Measurements from ENCODE around the gene EEF1AKMT1.
"Not testable (repeated sequence)": the region's sequence is repeated elsewhere in the genome, so short reads cannot be mapped to it uniquely, and the experiment has no call there.

The EEF1AKMT1 gene

DNA sequence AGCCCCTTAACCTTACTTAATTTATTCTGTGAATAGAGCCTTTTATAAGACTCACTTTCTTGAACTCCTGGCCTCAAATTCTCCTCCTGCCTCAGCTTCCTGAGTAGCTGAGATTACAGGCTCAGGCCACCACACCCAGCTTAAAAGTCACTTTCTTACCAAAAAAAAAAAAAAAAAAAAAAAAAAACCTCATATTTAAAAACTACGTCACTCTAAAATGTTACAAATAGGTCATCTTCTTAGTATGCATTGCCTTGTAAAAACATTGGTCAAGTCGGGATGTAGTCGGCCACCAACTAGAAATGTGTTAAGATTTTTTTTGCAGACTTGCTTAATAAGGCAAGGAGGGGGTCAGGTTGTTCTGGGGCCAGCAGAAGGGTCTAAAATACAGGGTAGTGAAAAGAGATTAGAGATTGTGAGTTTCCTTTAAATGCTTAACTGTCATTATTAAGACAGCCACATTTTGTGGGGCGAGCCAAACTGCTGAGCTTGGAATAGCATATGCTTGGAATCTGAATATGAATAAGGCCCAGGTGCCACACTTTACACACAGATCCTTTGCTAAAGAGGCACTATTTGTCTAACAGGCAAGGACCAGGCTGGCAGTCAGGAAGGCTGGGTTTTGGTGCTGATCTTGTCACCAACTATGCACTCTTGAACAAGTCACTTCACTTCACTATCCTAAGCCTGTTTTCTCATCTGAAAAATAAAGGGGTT is 86.7 kb downstream of the EEF1AKMT1 start:
- H3K27me3 ChIP-seq (replicated peaks; ENCODE audit: control insufficient read depth, insufficient read depth, low read length): no peaks in the 10 kb centered on the region
- DNase-seq (ENCODE audit: extremely low read depth, insufficient read length): no peak
- H3K4me3 ChIP-seq (replicated peaks; ENCODE audit: low read depth, low read length): no peak overlapping the region
- no peaks in the 10 kb centered on the region for H3K36me3 ChIP-seq (ENCODE audit: control insufficient read depth, insufficient read depth, low read length)
- TF ChIP-seq, protein P1, sequence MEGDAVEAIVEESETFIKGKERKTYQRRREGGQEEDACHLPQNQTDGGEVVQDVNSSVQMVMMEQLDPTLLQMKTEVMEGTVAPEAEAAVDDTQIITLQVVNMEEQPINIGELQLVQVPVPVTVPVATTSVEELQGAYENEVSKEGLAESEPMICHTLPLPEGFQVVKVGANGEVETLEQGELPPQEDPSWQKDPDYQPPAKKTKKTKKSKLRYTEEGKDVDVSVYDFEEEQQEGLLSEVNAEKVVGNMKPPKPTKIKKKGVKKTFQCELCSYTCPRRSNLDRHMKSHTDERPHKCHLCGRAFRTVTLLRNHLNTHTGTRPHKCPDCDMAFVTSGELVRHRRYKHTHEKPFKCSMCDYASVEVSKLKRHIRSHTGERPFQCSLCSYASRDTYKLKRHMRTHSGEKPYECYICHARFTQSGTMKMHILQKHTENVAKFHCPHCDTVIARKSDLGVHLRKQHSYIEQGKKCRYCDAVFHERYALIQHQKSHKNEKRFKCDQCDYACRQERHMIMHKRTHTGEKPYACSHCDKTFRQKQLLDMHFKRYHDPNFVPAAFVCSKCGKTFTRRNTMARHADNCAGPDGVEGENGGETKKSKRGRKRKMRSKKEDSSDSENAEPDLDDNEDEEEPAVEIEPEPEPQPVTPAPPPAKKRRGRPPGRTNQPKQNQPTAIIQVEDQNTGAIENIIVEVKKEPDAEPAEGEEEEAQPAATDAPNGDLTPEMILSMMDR (IDR thresholded peaks at IDR 0.05; ENCODE audit: insufficient read depth, low read length, poor library complexity, severe bottlenecking): no peak

DNA sequence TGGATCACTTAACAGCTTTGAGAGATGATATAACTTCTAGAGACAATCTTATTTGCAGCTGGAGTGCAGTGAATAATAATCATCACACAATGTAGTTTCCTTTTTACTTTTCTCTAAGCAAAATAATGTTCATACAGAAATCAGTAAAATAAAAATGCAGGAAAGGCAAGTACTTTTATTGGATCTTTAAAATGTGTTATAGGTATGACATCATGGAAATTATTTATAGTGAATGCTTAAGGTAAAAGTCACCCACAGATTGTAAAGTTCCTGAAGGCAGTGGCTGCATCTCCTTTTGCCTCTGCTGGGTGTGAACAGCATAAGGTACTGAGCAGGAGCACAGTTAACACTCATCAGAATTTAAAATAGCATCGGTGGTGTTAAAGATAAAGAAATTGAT is 87.6 kb downstream of the EEF1AKMT1 start:
- Histone ChIP-seq H3K27me3 (replicated peaks; ENCODE audit: control insufficient read depth, insufficient read depth, low read length) (no peaks in the 10 kb centered on the region), H3K4me3 (replicated peaks; ENCODE audit: low read depth, low read length) (no peak overlapping the region), H3K36me3 (ENCODE audit: control insufficient read depth, insufficient read depth, low read length) (no peaks in the 10 kb centered on the region)
- TF ChIP-seq, protein P1 (IDR thresholded peaks at IDR 0.05; ENCODE audit: insufficient read depth, low read length, poor library complexity, severe bottlenecking): no peak
- no peak for DNase-seq (ENCODE audit: extremely low read depth, insufficient read length)

DNA sequence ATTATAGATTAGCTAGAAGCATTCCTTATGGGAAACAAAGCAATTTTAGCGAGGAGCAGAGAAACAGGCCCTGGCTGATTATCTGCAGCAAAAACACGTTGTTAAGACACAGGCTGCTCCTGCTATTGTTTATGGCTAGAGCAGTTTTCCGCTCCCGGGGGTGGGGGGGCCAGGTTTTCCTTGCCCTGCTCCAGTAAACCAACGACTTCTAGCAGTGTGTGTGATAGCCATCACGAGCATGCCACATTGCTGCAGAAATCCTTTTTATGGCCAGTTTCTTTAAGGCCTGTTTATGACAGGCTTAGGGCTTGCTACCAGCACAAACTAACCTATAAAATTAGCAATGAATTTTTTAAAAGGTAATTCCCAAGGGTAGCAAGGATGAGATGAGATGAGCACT is 88.7 kb downstream of the EEF1AKMT1 start:
- Histone ChIP-seq H3K4me3 (replicated peaks; ENCODE audit: low read depth, low read length) (no peak overlapping the region), H3K36me3 (ENCODE audit: control insufficient read depth, insufficient read depth, low read length) (no peaks in the 10 kb centered on the region), H3K27me3 (replicated peaks; ENCODE audit: control insufficient read depth, insufficient read depth, low read length) (no peaks in the 10 kb centered on the region)
- TF ChIP-seq, protein P1 (IDR thresholded peaks at IDR 0.05; ENCODE audit: insufficient read depth, low read length, poor library complexity, severe bottlenecking): no peak
- no peak for DNase-seq (ENCODE audit: extremely low read depth, insufficient read length)

DNA sequence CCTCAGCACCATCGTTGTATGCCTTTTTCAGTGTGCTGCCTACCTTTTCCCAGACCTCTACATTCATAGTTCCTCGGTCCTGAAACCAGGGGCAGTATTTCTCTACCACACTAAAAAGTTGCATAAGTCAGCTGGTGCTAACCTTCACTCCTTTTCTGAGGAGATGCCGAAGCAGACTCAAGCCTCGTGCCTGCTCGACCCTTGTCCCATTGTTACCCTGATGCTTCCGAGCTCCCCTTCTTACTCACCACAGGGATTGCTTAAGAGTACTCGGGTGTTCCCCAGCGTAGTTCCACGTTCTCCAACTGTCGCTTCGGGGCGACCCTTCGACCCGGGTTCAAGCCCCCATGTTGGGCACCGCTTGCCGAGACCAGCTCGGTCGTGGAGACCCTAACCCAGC is 89.2 kb downstream of the EEF1AKMT1 start:
- TF ChIP-seq, protein P1 (IDR thresholded peaks at IDR 0.05; ENCODE audit: insufficient read depth, low read length, poor library complexity, severe bottlenecking): no peak
- no peaks in the 10 kb centered on the region for H3K36me3 ChIP-seq (ENCODE audit: control insufficient read depth, insufficient read depth, low read length)
- H3K27me3 ChIP-seq (replicated peaks; ENCODE audit: control insufficient read depth, insufficient read depth, low read length): no peaks in the 10 kb centered on the region
- DNase-seq (ENCODE audit: extremely low read depth, insufficient read length): no peak
- H3K4me3 ChIP-seq (replicated peaks; ENCODE audit: low read depth, low read length): no peak overlapping the region

DNA sequence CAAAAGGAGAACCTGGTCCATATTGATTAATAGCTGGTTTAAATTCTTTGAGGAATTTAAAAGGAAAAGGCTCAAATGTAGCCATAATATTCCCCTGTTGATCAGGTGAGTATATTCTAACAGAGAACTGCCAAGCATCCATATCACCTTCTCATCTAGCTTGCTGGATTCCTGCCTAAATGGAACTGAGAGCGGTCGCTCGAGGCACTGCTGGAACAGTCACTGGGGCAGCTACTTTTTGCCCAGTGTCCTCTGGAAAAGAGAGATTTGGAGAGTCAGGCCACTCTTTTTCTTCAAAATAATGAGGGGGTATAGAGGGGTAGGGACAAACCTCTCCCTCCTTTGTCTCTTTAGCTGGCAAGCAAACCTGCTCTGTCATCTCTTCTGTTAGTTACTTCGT is 89.7 kb downstream of the EEF1AKMT1 start:
- Histone ChIP-seq H3K4me3 (replicated peaks; ENCODE audit: low read depth, low read length) (no peak overlapping the region), H3K36me3 (ENCODE audit: control insufficient read depth, insufficient read depth, low read length) (no peaks in the 10 kb centered on the region), H3K27me3 (replicated peaks; ENCODE audit: control insufficient read depth, insufficient read depth, low read length) (no peaks in the 10 kb centered on the region)
- TF ChIP-seq, protein P1 (IDR thresholded peaks at IDR 0.05; ENCODE audit: insufficient read depth, low read length, poor library complexity, severe bottlenecking): no peak
- no peak for DNase-seq (ENCODE audit: extremely low read depth, insufficient read length)

DNA sequence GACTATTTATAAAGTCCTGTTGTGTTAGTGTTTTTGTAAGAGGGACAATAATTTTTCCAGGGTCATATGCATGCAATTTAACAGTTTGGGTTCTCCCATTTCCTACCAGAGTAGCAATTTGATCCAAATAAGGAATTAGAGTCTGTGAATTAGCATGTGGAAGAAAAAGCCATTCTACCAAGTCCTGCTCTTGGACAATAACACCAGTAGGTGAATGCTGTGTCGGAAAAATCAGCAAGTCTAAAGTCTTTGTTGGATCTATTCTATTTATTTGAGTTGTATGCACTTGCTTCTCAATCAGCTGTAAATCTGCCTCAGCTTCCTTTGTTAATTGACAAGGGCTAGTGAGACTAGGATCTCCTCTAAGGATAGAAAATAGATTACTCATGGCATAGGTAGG is 91.7 kb downstream of the EEF1AKMT1 start:
- H3K27me3 ChIP-seq (replicated peaks; ENCODE audit: control insufficient read depth, insufficient read depth, low read length): no peaks in the 10 kb centered on the region
- H3K36me3 ChIP-seq (ENCODE audit: control insufficient read depth, insufficient read depth, low read length): no peaks in the 10 kb centered on the region
- H3K4me3 ChIP-seq (replicated peaks; ENCODE audit: low read depth, low read length): no peak overlapping the region
- DNase-seq (ENCODE audit: extremely low read depth, insufficient read length): no peak
- TF ChIP-seq, protein P1 (IDR thresholded peaks at IDR 0.05; ENCODE audit: insufficient read depth, low read length, poor library complexity, severe bottlenecking): no peak

DNA sequence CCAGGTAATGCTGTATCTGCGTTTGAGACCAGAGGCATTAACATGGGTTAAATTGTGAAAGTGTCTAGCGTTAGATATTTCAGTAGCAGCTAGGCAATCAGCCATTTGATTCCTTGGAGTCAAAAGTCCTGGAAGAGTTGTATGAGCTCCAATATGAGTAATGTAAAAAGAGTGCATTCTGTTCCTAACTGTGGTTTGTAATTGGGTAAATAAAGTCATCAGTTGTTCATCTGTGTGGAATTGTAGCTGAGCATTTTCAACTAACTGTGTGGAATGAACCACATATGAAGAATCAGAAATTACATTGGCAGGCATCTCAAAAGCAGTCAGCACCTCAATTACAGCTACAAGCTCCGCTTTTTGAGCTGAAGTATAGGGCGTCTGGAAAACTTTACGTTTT is 92.3 kb downstream of the EEF1AKMT1 start:
- not testable (repeated sequence) for H3K36me3 ChIP-seq (ENCODE audit: control insufficient read depth, insufficient read depth, low read length); DNase-seq (ENCODE audit: extremely low read depth, insufficient read length); H3K4me3 ChIP-seq (replicated peaks; ENCODE audit: low read depth, low read length); H3K27me3 ChIP-seq (replicated peaks; ENCODE audit: control insufficient read depth, insufficient read depth, low read length)

Measured in GM06990 (cell line).